GM19455 (cell line): ENCODE results near the gene SENP8.
"Not testable (repeated sequence)": the region's sequence is repeated elsewhere in the genome, so short reads cannot be mapped to it uniquely, and the experiment has no call there.

ENCODE experiments used
- ATAC-seq: cut with Tn5 transposase; IDR thresholded peaks from one replicate; pipeline ENCODE4 v1.9.1; 2021; ENCODE audit not compliant: unreplicated experiment

Gene SENP8

DNA sequence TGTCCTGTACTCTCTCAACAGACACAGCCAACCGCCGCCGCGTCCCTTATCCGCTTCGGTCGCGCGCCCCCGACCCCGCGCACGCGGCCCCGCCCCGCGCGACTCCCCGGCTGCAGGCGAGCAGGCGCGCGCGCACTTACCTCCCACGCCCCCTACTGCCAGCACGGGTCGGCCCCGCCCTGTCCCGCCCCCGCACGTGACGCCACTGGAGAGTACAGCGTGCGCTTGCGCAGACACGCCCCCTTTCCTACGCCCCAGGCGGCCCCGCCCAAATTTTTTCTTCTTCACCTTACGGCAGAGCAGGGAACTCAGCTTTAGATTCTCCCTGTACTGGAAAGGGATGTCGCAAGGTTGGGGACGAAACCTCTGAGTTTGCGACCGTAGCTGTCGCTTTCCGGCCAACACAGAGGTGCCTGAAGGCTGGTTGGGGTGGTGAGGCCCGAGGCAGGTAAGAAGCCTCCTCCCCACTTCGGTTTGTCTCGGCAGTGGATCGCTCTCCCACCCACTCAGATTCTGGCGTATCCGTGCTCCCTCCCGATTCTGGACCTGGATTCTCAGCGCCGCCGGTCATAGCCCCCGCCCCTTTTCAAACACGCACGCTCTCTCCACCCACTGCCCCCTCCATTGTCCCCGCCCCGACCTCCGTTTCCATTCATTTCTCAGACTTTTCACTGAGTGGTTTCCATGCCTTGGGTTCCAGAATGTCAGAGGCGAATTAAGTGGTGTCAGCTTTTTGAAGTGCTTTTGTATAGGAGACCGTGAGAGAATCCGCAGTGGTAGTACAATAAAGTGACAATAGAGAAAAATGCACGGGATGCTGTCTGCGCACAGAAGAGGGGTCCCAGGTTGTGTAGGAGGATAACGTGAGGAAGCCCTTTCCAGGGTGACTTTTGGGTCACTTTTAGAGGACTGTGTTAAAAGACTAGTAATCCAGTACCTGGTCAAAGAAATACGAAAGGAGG, at the start of gene SENP8, which contains the start of gene MYO9A:
TSS of gene SENP8 (plus strand) at position 387 of the 962 bp plus-strand sequence. CDS start 21,221 bp downstream, outside the sequence.
TSS of gene MYO9A (minus strand) at position 134 of the 962 bp plus-strand sequence. CDS start 71,587 bp downstream, outside the sequence.
- peak; percentile 63 for ATAC-seq

DNA sequence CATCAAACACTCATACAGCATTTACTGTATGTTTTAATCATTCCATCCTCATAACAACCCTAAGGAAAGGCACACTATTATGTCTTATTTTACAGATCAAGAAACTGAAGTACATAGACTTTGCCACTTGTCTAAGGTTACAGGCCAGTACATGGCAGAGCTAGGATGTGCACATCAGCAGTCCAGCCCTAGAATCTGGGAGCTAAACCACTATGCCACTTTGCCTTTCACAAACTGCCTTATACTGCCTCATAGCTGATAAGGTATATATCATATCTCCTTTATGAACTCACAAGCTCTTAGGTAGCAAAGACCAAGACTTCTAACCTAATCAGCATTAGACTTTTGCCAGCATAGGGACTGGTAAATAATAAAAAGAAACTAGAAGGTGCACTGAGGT, 49.3 kb upstream of the SENP8 start:
- ATAC-seq = no peak

DNA sequence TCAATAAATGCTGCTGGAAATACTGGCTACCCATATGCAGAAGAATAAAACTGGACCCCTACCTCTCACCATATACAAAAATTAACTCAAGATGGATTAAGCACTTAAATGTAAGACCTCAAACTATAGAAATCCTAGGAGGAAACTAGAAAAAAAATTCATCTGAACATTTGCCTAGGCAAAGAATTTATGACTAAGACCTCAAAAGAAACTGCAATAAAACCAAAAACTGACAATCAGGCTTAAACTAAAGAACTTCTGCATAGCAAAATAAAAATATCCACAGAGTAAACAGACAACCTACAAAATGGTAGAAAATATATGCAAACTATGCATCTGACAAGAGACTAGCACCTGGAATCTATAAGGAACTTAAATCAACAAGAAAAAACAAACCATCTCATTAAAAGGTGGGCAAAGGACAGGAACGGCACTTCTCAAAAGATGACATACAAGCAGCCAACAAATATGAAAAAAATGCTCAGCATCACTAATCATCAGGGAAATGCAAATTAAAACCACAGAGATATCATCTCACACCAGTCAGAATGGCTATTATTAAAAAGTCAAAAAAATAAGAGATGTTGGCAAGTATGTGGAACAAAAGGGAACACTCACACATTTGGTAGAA, 47.3 kb upstream of the SENP8 start:
- ATAC-seq = no peak

DNA sequence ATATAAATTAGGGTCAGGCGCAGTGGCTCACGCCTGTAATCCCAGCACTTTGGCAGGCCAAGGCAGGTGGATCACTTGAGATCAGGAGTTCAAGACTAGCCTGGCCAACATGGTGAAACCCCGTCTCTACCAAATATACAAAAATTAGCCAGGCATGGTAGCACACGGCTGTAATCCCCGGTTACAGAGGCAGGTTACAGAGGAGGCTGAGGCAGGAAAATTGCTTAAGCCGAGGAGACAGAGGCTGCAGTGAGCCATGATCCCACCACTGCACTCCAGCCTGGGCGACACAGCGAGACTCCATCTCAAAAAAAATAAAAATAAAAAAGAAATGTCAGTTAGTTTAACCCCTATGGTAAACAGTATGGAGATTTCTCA, 46.8 kb upstream of the SENP8 start:
- ATAC-seq = not testable (repeated sequence)

DNA sequence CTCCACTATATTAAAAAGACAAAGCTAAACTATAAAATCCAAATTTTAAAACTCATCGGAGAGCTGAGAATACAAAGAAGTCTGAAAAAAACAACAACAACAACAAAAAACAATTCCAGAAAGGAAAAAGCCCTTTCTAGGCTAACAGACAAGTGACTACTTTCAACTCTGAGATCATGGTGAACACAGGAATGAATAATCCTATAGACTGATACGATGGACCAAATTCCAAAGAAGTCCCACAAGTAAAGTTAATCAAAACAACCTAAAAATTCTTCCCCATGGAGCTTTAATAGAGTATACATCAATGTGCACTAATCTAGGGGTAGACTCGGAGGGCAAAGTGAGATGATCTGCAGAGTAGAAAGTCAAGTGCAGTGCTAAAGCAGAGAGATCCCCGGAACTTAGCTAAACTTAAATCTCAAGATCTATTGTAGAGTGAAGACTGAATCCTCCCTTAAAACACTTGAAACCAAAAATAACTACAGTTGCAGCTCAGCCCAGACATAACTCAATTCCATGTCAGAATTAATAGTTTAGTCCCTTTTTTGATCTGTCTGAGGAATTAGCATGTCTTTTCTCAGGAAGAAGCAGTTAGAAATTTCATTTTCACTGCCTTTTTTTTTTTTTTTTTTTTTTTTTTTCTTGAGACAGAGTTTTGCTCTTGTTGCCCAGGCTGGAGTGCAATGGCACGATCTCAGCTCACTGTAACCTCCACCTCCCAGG, 43.7 kb upstream of the SENP8 start:
- ATAC-seq = no peak

DNA sequence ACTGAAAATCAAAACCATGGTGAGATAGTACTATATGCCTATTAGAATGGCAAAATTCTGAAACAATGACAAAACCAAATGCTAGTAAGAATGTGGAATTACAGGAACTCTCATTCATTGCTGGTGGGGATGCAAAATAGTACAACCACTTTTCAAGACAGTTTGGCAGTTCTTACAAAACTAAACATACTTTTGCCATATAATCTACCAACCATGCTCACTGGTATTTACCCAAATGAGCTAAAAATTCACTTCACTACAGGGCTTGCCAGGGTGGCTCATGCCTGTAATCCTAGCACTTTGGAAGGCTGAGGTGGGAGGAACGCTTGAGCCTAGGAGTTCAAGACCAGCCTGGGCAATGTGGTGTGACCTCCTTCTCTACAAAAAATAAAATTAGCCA, 40.3 kb upstream of the SENP8 start:
- ATAC-seq = no peak

DNA sequence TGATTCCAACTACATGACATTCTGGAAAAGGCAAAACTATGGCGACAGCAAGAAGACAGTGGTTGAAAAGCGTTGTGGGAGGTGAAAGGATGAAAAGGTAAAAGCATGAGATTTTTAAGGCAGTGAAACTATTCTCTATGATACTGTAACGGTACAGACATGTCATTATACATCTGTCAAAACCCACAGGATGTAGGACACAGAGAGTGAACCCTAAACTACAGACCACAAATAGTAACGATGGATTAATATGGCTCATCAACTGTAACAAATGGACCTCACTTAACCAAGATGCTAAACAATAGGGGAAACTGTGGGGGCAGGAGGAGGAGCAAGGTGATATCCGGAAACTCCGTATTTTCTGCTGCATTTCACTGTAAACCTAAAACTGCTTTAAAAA, 39.3 kb upstream of the SENP8 start:
- no peak for ATAC-seq

DNA sequence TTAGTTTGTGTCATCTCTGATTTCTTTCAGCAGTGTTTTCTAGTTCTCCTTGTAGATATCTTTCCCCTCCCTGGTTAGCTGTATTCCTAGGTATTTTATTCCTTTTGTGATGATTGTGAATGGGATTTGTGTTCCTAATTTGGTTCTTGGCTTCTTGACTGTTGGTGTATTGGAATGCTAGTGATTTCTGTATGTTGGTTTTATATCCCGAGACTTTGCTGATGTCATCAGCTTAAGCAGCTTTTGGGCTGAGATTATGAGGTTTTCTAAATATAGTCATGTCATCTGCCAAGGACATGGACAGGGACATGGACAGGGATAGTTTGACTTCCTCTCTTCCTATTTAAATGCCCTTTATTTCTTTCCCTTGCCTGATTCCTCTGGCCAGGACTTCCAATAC, 36.0 kb upstream of the SENP8 start:
- ATAC-seq = no peak

DNA sequence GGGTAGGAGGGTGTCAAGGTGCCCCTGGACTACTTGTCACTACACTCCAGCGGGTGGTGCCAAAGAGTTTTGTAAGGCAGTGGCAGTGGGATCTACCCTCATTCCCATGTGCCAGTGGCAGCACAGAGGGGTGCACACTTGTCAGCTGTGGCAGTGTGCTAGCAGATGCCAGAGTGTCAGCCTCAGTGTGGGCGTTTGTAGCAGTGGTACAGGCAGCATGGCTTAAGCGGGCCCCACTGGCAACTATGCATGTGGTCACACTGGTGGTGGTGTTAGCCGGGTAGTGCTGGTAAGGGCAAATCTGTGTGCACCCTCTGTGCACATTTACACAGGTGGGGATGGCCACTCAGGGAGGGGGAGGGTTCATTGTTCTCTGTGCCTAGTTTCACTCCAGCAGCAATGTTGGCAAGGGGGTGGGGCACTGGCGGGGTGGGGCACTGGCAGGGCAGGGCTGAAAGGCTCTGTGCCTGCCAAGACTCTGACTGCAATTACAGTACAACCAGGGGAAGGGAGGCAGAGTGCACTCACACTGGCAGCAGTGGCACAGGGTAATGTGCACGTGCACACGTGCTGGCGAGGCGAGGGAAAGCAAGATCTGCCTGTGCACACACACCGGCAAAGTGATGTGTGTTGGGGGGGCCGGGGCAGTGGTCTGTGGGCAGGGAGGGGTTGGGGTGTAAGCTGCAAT, 32.0 kb upstream of the SENP8 start:
- ATAC-seq = no peak

DNA sequence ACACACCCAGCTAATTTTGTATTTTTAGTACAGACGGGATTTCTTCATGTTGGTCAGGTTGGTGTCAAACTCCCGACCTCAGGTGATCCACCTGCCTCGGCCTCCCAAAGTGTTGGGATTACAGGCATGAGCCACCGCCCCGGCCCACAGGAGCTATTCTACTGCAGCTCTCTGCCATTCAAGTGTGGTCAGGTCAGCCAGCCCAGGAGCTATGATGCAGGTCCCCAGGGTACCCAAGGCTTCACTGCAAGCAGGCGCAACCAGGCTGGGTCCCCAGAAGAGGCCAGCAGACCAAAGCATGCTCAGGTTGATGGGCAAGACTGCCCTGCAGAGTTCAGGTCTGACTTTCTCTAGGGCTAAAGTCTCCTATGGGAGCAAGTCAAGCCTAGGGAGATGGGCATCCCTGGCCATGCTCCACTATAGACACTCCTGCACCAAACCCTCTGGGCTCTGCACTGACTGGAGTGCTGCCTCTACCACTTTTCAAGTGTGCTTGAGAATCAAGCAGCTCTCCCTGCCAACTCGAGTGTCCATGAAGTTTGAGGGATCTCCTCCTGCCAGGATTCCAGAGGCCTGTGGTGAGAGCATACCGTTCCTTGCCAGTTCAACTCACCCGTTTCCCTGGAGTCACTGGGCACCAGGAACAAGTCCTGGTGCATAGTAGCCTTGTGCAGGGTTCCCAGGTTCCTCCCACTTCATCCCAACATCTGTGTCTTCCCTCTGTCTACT, 31.1 kb upstream of the SENP8 start:
- no peak for ATAC-seq

DNA sequence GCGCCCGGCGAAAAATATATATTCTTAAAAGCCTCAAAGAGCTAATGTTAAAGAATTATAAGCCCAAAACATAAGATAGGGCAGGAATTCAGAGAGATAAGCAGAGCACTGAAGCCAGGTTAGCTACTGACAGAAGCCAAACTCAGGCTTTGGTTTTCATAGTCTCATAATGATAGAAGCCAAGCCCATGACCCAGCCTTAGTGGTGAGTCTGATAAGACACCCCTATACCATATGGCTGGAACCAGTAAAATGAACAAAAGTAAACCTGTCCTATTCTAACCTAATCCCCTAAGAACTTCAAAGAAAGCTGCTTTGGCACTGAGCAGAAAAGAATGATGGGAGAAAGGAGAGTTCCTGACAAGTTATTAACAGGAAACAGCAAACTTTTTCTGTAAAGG, 26.2 kb upstream of the SENP8 start:
- ATAC-seq = no peak

DNA sequence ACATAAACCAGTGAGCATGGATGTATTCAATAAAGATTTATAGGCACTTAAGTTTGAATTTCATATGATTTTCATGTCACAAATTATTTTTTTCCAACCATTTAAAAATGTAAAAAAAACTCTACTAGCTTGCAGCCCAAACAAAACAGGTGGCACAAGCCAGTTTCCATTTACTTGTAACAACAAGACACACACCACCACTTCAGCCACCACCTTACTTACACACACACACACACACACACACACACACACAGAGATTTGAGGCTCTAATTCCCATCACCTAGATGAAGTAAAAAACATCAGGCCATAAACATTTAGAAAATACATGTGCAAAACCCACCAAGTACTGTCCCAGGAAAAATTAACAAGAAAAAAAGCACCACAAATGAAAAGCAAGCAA, 25.5 kb upstream of the SENP8 start:
- no peak for ATAC-seq

DNA sequence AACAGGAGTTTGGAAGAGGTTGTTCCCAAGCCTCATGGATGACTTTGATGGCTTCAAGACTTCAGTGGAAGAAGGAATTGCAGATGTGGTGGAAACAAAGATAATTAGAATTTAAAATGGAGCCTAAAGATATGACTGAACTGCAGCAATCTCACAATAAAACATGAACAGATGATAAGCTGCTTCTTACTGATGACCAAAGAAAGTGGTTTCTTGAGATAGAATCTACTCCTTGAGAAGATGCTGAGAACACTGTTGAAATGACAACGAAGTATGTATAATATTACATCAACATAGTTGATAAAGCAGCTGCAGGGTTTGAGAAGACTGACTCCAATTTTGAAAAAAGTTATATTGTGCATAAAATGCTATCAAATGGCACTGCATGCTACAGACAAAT, 21.4 kb upstream of the SENP8 start:
- no peak for ATAC-seq

DNA sequence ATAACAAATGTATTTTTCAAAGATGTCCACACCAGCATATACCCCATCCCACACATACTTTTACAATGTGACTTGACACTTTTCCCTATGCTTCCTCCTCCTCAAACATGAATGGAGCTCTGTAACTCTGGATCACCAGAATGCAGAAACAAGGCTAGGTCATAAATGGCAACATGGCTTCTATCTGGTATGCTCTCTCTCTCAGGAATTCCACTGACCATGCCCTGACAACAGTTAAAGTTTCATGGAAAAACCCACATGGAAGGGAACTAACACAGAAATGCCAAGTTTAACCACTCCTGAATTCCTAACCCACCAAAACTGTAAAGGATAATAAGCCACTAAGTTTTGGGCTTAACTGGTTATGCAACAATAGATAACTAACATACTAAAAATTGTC, 20.2 kb upstream of the SENP8 start:
- ATAC-seq = no peak

DNA sequence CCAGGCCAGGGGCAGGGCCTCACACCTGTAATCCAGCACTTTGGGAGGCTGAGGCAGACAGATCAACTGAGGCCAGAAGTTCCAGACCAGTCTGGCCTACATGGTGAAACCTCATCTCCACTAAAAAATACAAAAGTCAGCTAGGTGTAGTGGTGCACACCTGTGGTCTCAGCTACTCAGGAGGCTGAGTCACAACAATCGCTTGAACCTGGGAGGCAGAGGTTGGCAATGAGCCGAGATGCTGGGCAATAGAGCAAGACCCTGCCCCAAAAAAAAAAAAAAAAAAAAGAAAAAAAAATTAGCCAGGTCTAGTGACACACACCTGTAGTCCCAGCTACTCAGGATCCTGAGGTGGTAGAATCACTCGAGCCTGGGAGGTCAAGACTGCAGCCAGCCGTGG, 19.0 kb upstream of the SENP8 start:
- ATAC-seq = no peak

DNA sequence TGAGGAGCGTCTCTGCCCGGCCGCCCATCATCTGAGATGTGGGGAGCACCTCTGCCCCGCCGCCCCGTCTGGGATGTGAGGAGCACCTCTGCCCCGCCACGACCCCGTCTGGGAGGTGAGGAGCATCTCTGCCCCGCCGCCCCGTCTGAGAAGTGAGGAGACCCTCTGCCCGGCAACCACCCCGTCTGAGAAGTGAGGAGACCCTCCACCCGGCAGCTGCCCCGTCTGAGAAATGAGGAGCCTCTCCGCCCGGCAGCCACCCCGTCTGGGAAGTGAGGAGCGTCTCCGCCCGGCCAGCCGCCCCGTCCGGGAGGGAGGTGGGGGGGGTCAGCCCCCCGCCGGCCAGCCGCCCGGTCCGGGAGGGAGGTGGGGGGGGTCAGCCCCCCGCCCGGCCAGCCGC, 17.7 kb upstream of the SENP8 start:
- ATAC-seq = not testable (repeated sequence)

DNA sequence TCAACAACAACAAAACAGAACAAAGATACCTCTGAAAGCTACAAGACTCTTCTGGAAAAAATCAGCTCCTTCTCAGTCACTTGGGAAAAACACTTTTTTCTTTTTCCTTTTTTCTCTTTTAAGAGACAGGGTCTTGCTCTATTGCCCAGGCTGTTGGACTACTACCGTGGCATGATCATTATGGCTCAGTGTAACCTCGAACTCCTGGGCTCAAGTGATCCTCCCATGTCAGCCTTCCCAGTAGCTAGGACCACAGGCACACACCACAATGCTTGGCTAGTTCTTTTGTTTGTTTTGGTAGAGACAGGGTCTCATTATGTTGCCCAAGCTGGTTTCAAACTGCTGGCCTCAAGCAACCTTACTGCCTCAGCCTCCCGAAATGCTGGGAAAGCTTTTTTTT, 13.1 kb upstream of the SENP8 start:
- no peak for ATAC-seq

DNA sequence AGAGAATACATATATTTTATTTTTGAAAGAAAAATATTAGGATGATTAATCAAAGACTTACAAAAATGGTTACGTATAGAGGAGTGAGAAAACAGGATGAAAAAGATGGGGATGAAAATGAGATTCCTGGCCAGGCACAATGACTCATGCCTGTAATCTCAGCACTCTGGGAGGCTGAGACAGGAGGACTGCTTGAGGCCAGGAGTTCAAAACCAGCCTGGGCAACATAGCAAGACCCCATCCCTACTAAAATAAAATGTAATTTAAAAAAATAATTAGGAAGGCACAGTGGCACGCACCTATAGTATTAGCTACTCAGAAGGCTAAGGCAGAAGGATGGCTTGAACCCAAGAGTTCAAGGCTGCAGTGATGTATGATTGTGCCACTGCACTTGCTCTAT, 12.1 kb upstream of the SENP8 start:
- no peak for ATAC-seq

DNA sequence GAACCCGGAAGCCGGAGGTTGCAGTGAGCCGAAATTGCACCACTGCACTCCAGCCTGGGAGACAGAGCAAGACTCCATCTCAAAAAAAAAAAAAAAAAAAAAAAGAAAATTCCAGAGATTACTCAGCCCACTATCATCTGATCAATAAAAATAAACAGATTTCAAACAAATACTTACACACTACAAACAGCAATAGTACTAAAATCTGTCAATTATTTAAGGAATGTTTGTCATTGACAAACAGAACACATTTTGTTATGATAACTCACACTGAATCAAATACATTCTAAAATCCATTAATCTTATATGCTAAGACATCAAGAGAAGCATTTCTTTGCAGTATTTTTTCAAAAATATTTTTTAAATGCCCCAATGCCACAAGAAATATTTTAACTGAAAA, 7.8 kb upstream of the SENP8 start:
- no peak for ATAC-seq

DNA sequence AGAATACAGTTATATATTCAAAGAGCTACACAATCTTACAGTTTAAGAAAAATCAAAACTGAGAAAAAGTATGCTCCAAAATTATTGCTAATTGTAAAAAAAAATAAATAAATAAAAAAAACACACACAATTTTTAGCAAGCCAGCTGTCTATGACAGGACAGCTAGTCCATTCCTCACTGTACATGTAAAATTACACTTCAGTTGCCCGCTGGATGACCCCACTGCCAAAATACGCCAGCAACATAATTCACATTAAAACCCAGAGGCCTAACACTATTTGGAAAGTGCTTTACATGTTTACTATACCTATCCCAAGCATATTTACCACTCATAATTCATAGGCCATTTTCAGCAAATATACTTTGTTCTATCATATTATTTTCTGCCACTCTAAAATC, 6.1 kb upstream of the SENP8 start:
- ATAC-seq = no peak
